ENCODE results near the gene SLC8A3. TPM values are rescaled to one million over a fixed set of nuclear protein-coding genes. Genes with fewer than 3 reads are reported as not detected.

Gene SLC8A3
- polyA plus RNA-seq, 2 of the 4 experiments (the other 2 are of a cell fraction): not detected

- TF ChIP-seq, protein P1, sequence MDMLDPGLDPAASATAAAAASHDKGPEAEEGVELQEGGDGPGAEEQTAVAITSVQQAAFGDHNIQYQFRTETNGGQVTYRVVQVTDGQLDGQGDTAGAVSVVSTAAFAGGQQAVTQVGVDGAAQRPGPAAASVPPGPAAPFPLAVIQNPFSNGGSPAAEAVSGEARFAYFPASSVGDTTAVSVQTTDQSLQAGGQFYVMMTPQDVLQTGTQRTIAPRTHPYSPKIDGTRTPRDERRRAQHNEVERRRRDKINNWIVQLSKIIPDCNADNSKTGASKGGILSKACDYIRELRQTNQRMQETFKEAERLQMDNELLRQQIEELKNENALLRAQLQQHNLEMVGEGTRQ (IDR thresholded peaks at IDR 0.05): no peak
- TF ChIP-seq MAX (IDR thresholded peaks at IDR 0.05): no peak
Measured at GRCh38 chr14:70073924-70074566, 114.7 kb downstream of the SLC8A3 start (continued).

DNA sequence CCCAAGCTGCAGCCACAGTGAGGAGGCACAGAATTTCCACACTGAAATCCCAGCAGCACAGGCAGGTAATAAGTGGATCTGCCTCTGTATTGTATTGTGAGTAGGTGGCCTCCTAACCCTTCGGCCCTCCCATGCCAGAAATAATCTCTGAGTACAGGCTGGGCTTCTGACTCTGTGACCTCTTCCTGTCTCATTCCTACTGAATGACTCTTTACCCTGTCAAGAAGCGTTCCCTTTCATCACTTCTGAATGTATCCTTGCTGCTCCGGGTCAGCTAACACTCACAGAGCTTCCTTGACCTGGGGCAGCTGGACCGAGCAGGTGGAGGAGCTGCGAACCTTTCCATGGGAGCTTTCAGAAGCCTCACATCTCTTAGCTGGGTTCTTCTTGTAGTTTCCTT lies 119.6 kb downstream of the SLC8A3 start:
- ATAC-seq (no peak), DNase-seq (ENCODE audit: low read depth in 1 of 2, low spot score in 1 of 2) (no peak), FAIRE-seq (no peak)
- 42% methylated on average over 5 of the region's 5 CpGs for WGBS (ENCODE audit: missing lambda C conversion rate)
- TF ChIP-seq POLR2AphosphoS2 (conservative IDR thresholded peaks at IDR 0.05; ENCODE audit: low read length): no peak
- no peak for TF ChIP-seq NR3C1 (IDR thresholded peaks at IDR 0.05)
- no peak for TF ChIP-seq FOXS1 (CRISPR knock-in tag; IDR thresholded peaks at IDR 0.05)
- TF ChIP-seq TFCP2L1 (CRISPR knock-in tag; IDR thresholded peaks at IDR 0.05): no peak
- no peak for TF ChIP-seq ATOH8 (CRISPR knock-in tag; IDR thresholded peaks at IDR 0.05; ENCODE audit: low read depth)
- no peak for TF ChIP-seq EHMT2 (IDR thresholded peaks at IDR 0.05; ENCODE audit: low read depth)
- no peak for TF ChIP-seq HES2 (IDR thresholded peaks at IDR 0.05)
- TF ChIP-seq MAFK (IDR thresholded peaks at IDR 0.05; ENCODE audit: partially characterized antibody): no peak
- H3K4me2 ChIP-seq: peak overlapping the region; percentile 29; the same call in 1 of the 3 replicates
- H3K4me1 ChIP-seq: peaks cover 23% of the 10 kb centered on the region
- no peak overlapping the region for H3K4me3 ChIP-seq
- ChIA-PET POLR2A (no interaction called here), CTCF (interaction anchor here (0.6 to 3.9 kb wide), 6 partner anchors 12 to 251 kb away, joined by 3 to 19 read pairs (median 6); no protein-coding TSS in a partner anchor)
- H3K27ac ChIP-seq: peak overlapping the region; percentile 43 to 48; a peak in 5 of 6 replicates
- no peaks in the 10 kb centered on the region for H3K9me3 ChIP-seq

GRCh38 chr14:70067810-70068209 lies 120.9 kb downstream of the SLC8A3 start:
- Histone ChIP-seq H3K4me2 (no peak overlapping the region), H3K4me3 (no peak overlapping the region), H3K9me3 (no peaks in the 10 kb centered on the region), H3K27ac (peak overlapping the region in 1 of 2 experiments; percentile 34; a peak in 1 of 6 replicates), H3K4me1 (peaks cover 17% of the 10 kb centered on the region)
- no peak for ATAC-seq
- TF ChIP-seq HES2 (IDR thresholded peaks at IDR 0.05): no peak
- no peak for TF ChIP-seq NPAS2 (CRISPR knock-in tag; IDR thresholded peaks at IDR 0.05; ENCODE audit: borderline replicate concordance)
- TF ChIP-seq PBX3 (IDR thresholded peaks at IDR 0.05): no peak
- TF ChIP-seq, protein P1 (IDR thresholded peaks at IDR 0.05): no peak
- TF ChIP-seq ZNF302 (CRISPR knock-in tag; IDR thresholded peaks at IDR 0.05): no peak
- TF ChIP-seq MYC (IDR thresholded peaks at IDR 0.05; ENCODE audit: borderline replicate concordance, low read length): no peak
- TF ChIP-seq CBX2 (IDR thresholded peaks at IDR 0.05; ENCODE audit: borderline replicate concordance, low read depth): no peak
- TF ChIP-seq MAX (IDR thresholded peaks at IDR 0.05): no peak
- TF ChIP-seq ATOH8 (CRISPR knock-in tag; IDR thresholded peaks at IDR 0.05; ENCODE audit: low read depth): no peak
- no peak for TF ChIP-seq KDM5A (IDR thresholded peaks at IDR 0.05)
- TF ChIP-seq MAZ (IDR thresholded peaks at IDR 0.05; ENCODE audit: borderline replicate concordance, low read depth, low read length): no peak
- no peak for TF ChIP-seq SMC3 (IDR thresholded peaks at IDR 0.05)
- TF ChIP-seq RFX5 (IDR thresholded peaks at IDR 0.05): no peak
- no peak for TF ChIP-seq FOXS1 (CRISPR knock-in tag; IDR thresholded peaks at IDR 0.05)
- no peak for TF ChIP-seq GATA3 (IDR thresholded peaks at IDR 0.05; ENCODE audit: borderline replicate concordance)
- TF ChIP-seq HOXA7 (CRISPR knock-in tag; IDR thresholded peaks at IDR 0.05): no peak
- no peak for TF ChIP-seq POLR2A (IDR thresholded peaks at IDR 0.05; ENCODE audit: low read length)
- TF ChIP-seq RCOR1 (IDR thresholded peaks at IDR 0.05; ENCODE audit: low read depth, low read length): no peak
- TF ChIP-seq BHLHE40 (IDR thresholded peaks at IDR 0.05; ENCODE audit: low read depth, low read length): no peak
- 82% methylated on average over 5 of the region's 5 CpGs for WGBS (ENCODE audit: missing lambda C conversion rate)
- no peak for DNase-seq (ENCODE audit: low read depth in 1 of 2, low spot score in 1 of 2)
- ChIA-PET POLR2A (no interaction called here), CTCF (interaction anchor here (0.9 to 3.9 kb wide), 4 partner anchors 8 to 250 kb away, joined by 3 to 19 read pairs (median 12); no protein-coding TSS in a partner anchor)
- no peak for FAIRE-seq
